GM12892 (cell line): ENCODE data around the gene HTR3B.

Experiments
- POLR2A ChIP-seq: IDR thresholded peaks from 2 replicates; pipeline ENCODE4 v1.6.1; 2011; ENCODE audit warnings: low read depth, low read length, control low read depth
- POLR2AphosphoS5 ChIP-seq: IDR thresholded peaks from 2 replicates; pipeline ENCODE4 v1.6.1; 2011; ENCODE audit warnings: low read depth, low read length, control low read depth
- TAF1 ChIP-seq: IDR thresholded peaks from 2 replicates; pipeline ENCODE4 v1.6.1; 2011; ENCODE audit warnings: low read depth, mild to moderate bottlenecking, control low read depth, low read length, borderline replicate concordance

- TF ChIP-seq TAF1: no peak
- no peak for TF ChIP-seq POLR2A
- TF ChIP-seq POLR2AphosphoS5: no peak
Measured at GRCh38 chr11:113992459-113993110, 88.0 kb downstream of the HTR3B start.
